COLO668 (cell line): ENCODE data around the gene FZD4.
"Not testable (repeated sequence)": the region's sequence is repeated elsewhere in the genome, so short reads cannot be mapped to it uniquely, and the experiment has no call there.

Source experiments
- DNase-seq: peaks from one replicate; lab custom pipeline; 2025; ENCODE audit not compliant: unreplicated experiment; lab: John Stamatoyannopoulos, UW

Gene FZD4

DNA sequence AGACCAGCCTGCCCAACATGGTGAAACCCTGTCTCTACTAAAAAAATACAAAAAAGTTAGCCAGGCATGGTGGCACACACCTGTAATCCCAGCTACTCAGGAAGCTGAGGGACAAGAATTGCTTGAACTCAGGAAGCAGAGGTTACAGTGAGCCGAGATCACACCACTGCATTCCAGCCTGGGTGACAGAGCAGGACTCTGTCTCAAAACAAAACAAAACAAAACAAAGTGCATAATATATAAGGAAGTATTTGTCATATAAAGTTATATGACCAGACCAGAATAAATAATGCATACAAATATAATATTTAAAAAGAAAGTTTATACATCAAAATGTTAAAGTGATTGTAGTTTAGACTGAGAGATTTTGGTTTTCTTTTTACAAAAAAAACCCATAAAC lies 39.3 kb downstream of the FZD4 start:
- DNase-seq: not testable (repeated sequence)

- DNase-seq: no peak
These were observed 40.2 kb downstream of the FZD4 start for GRCh38 chr11:86914865-86915519.

DNA sequence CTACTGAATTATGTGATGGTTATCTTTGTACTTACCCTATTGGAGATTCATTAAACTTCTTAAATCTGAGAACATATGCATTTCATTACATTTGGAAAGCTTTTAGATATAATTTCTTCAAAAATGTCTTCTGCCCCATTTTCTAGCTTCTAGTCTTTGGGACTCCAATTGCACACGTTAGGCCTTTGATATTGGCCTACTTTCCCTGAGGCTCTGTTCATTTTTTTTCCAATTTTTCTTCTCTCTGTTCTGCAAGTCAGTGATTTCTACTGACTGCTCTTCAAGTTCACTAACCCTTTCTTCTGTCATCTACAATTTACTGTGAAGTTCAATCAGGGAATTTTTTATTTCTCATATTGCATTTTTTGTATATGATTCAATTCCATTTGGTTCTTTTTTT lies 43.0 kb downstream of the FZD4 start:
- DNase-seq: no peak

DNA sequence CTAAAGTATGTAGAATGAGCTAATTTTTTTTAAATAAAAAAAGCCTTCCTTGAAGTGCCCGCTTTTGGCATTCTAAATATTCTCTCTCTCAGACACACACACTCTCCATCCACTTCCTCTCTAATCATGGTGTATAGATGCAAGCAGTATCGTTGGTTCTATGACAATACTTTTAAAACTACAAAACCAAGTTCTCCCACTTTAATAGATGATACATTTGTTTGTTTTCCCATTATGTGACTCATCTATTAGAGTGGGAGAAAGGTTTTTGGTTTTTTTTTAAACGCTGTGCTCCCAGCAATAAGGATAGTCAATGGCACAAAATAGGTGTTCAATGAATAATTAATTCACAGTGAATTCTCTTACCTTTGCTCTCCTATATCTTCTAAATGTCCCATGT lies 44.6 kb downstream of the FZD4 start:
- DNase-seq: no peak

GRCh38 chr11:86906198-86906597 lies 49.0 kb downstream of the FZD4 start:
- DNase-seq: no peak

DNA sequence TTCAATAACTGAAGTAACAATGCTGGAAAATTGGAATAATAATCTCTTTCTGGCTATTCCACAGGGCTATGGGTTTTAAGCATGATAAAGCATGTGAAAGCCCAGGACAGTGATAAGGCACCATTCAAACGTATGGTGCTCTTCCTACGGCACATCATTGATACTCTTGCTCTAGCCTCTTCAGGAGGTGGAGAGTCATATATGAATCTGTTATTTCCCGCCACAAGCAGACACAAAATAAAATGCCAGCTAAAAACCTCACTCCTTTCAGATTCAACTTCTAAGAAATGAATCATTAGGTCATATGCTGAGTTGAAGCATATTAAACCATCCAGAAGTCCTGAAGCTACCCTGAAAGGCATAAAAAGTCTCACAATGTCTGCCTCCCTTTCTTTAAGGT lies 49.9 kb downstream of the FZD4 start:
- no peak for DNase-seq

DNA sequence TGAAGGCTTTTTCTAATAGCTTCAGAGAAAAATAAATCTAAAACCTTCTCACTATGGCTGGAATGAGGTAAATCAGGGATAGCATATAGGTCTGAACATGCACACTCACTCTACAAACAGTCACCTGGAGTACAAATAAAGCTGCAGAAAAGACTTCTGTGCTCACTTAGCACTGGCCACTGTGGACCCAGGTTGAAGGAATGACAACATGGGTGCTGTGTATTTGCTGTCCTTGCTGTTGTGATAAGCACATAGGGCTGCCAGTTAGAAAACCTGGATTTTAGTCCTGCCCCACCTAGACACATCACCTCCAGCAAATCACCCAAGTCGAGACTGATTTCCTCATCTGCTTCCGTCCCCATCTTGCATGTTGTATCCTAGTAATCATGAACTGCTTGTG lies 51.2 kb downstream of the FZD4 start:
- no peak for DNase-seq

GRCh38 chr11:86902345-86902744 lies 52.9 kb downstream of the FZD4 start:
- no peak for DNase-seq

DNA sequence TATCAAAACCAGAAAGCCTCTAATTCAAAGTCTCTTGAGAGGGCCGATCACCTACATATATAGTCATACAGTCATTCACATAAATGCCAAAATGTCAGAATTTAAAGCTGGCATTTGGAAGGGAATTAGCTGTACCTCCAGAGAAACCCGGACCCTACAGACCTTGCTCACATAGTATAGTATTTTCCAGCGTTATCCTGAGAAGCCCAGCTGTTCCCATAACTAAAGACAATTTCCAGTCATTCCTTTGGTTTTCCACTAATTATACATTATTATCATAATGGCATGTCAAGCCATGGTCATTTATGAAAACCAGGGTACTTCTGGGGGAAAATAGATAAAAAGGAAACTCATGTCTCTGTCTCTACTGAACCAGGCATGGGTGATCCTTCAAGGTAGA lies 53.6 kb downstream of the FZD4 start:
- no peak for DNase-seq

GRCh38 chr11:86900162-86900561 lies 55.0 kb downstream of the FZD4 start:
- DNase-seq: no peak

DNA sequence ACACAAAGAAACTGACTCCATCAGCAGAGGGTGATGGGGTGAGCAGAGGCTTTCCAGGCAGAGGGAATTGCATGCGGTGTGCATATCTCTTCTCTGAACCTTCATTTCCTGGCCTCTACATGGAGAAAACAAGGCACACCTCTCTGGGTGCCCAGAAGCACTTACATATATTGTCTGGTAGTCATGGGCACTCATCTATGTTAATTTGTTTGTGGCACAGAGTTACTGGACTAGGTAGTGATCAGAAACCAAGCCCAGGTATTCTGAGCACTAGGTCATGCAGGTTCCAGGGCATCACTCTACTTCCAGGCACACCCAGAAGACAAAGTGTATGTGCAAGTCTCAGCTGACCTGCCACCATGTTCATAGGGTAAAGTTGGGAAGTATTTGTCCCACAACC lies 56.5 kb downstream of the FZD4 start:
- DNase-seq: no peak

- DNase-seq: no peak
These were observed 58.8 kb downstream of the FZD4 start for GRCh38 chr11:86896441-86896841.
